GM23248 (cell line): ENCODE results near the gene DES. TPM values are rescaled to one million over a fixed set of nuclear protein-coding genes. Genes with fewer than 3 reads are reported as not detected.

Experiments
- DNase-seq: peaks from one replicate; pipeline ENCODE4 v3.0.0-alpha.2; 2015
- H2AFZ ChIP-seq: fragments of 200-600 bp; sonication (generic); 2 replicates; pipeline ENCODE4 v1.6.1; 2016; ENCODE audit warnings: antibody characterized with exemption
- H3F3A ChIP-seq: fragments of 200-600 bp; sonication (generic); 2 replicates; pipeline ENCODE4 v1.6.1; 2016; ENCODE audit warnings: mild to moderate bottlenecking, antibody characterized with exemption, mixed run types; ENCODE audit not compliant: insufficient read depth
- H3K27ac ChIP-seq: fragments of 200-600 bp; sonication (generic); 2 replicates; pipeline ENCODE4 v1.5.1; 2016; ENCODE audit warnings: mild to moderate bottlenecking
- H3K27me3 ChIP-seq: fragments of 200-600 bp; sonication (generic); replicated peaks from 2 replicates; pipeline ENCODE4 v1.6.1; 2016; ENCODE audit warnings: mild to moderate bottlenecking; ENCODE audit not compliant: insufficient read depth
- H3K36me3 ChIP-seq: fragments of 200-600 bp; sonication (generic); 2 replicates; pipeline ENCODE4 v1.6.1; 2016; ENCODE audit warnings: low read depth, mild to moderate bottlenecking
- H3K4me1 ChIP-seq: fragments of 200-600 bp; sonication (generic); 2 replicates; pipeline ENCODE4 v1.6.1; 2016; ENCODE audit warnings: mild to moderate bottlenecking; ENCODE audit not compliant: insufficient read depth
- H3K4me2 ChIP-seq: fragments of 200-600 bp; sonication (generic); one replicate; pipeline ENCODE4 v1.6.1; 2016; ENCODE audit warnings: mild to moderate bottlenecking; ENCODE audit not compliant: unreplicated experiment
- H3K4me3 ChIP-seq: fragments of 200-600 bp; sonication (generic); 2 replicates; pipeline ENCODE4 v1.5.1; 2016; ENCODE audit warnings: mild to moderate bottlenecking
- H3K79me2 ChIP-seq: fragments of 200-600 bp; sonication (generic); 2 replicates; pipeline ENCODE4 v1.6.1; 2016; ENCODE audit warnings: mild to moderate bottlenecking; ENCODE audit not compliant: insufficient read depth
- H3K9ac ChIP-seq: fragments of 200-600 bp; sonication (generic); 2 replicates; pipeline ENCODE4 v1.6.1; 2016; ENCODE audit warnings: mild to moderate bottlenecking
- H3K9me2 ChIP-seq: fragments of 200-600 bp; sonication (generic); 2 replicates; pipeline ENCODE4 v1.6.1; 2016; ENCODE audit warnings: mixed run types, mild to moderate bottlenecking, moderate library complexity; ENCODE audit not compliant: insufficient read depth
- H3K9me3 ChIP-seq: fragments of 200-600 bp; sonication (generic); one replicate; pipeline ENCODE4 v1.6.1; 2017; ENCODE audit warnings: low read depth
- H4K20me1 ChIP-seq: fragments of 200-600 bp; sonication (generic); 2 replicates; pipeline ENCODE4 v1.6.0; 2016; ENCODE audit not compliant: insufficient read depth
- EZH2 ChIP-seq: fragments of 200-600 bp; sonication (generic); IDR thresholded peaks from 2 replicates; pipeline ENCODE4 v1.6.1; 2018; ENCODE audit warnings: antibody characterized with exemption, mild to moderate bottlenecking; ENCODE audit not compliant: insufficient read depth, poor library complexity, severe bottlenecking
- EZH2phosphoT487 ChIP-seq: fragments of 200-600 bp; sonication (generic); IDR thresholded peaks from 2 replicates; pipeline ENCODE4 v1.6.1; 2018; ENCODE audit warnings: antibody characterized with exemption, moderate library complexity, mild to moderate bottlenecking, low read depth; ENCODE audit not compliant: insufficient read depth
- WGBS, 2 experiments: methylation state at CpG; one replicate each; pipeline ENCODE4 v1.1.6; 2015 to 2017; ENCODE audit warnings: low lambda C conversion rate in 2 of 2, low coverage in 1 of 2; ENCODE audit errors: missing lambda C conversion rate in 2 of 2; 5-methylcytosine and 5-hydroxymethylcytosine counted together
- in situ Hi-C: fragments of 300-500 bp; cut with MboI; formaldehyde crosslinking; loops from 2 replicates; pipeline ENCODE4 v1.15.0; 2020
- polyA plus RNA-seq: library from polyadenylated mRNA; unstranded; fragments of >200 nt; fragmentation: Nextera tagmentation; extraction: Ambion mirVana; gene quantifications from 2 replicates; pipeline ENCODE4 v1.2.1, GENCODE V29; 2016
- total RNA-seq: library from RNA; depleted of rRNA; stranded (reverse); fragments of >200 nt; shearing (Covaris generic); gene quantifications from 2 replicates; pipeline ENCODE4 v1.2.3, GENCODE V29; 2014

The DES gene
- total and polyA plus RNA-seq, 2 experiments from 2014 or later: 1.1 to 2.7 TPM

GRCh38 chr2:219395609-219396008 lies 22.6 kb upstream of the DES start:
- TF ChIP-seq EZH2 (no peak), EZH2phosphoT487 (no peak)
- Histone ChIP-seq H3K36me3 (no peaks in the 10 kb centered on the region), H3K4me1 (peaks cover 12% of the 10 kb centered on the region), H3K27me3 (no peaks in the 10 kb centered on the region), H2AFZ (no peak overlapping the region), H3K4me2 (no peak overlapping the region), H3K79me2 (no peaks in the 10 kb centered on the region), H3K9ac (no peak overlapping the region), H3K27ac (no peak overlapping the region), H3K4me3 (no peak overlapping the region), H3F3A (0 out of 2 replicates have a peak, but pooled peaks cover 3% of the 10 kb centered on the region), H3K9me3 (no peaks in the 10 kb centered on the region), H3K9me2 (no peaks in the 10 kb centered on the region), H4K20me1 (no peaks in the 10 kb centered on the region)
- DNase-seq: no peak
- in situ Hi-C loops: no loop called here
- 97 to 99% methylated on average over 3 of the region's 3 CpGs for WGBS, 2 experiments

GRCh38 chr2:219396863-219397457 lies 21.2 kb upstream of the DES start:
- Histone ChIP-seq H3K79me2 (no peaks in the 10 kb centered on the region), H3K27ac (peak overlapping the region; percentile 58), H4K20me1 (no peaks in the 10 kb centered on the region), H3K9me2 (no peaks in the 10 kb centered on the region), H3K9me3 (no peaks in the 10 kb centered on the region), H2AFZ (peak overlapping the region; percentile 24; the same call in 1 of the 2 replicates), H3K36me3 (no peaks in the 10 kb centered on the region), H3K4me1 (peaks cover 12% of the 10 kb centered on the region), H3K27me3 (no peaks in the 10 kb centered on the region), H3K4me3 (no peak overlapping the region), H3F3A (0 out of 2 replicates have a peak, but pooled peaks cover 3% of the 10 kb centered on the region), H3K4me2 (no peak overlapping the region), H3K9ac (no peak overlapping the region)
- in situ Hi-C loops: no loop called here
- WGBS, 2 experiments: 50 to 64% methylated on average over 5 to 6 of the region's 6 CpGs
- TF ChIP-seq EZH2phosphoT487 (no peak), EZH2 (no peak)
- DNase-seq: no peak

- in situ Hi-C loops: no loop called here
- H4K20me1 ChIP-seq: no peaks in the 10 kb centered on the region
- no peaks in the 10 kb centered on the region for H3K79me2 ChIP-seq
- no peak overlapping the region for H3K27ac ChIP-seq
- no peak overlapping the region for H3K4me3 ChIP-seq
- no peaks in the 10 kb centered on the region for H3K9me3 ChIP-seq
- TF ChIP-seq EZH2 (no peak), EZH2phosphoT487 (no peak)
- 0 out of 2 replicates have a peak, but pooled peaks cover 3% of the 10 kb centered on the region for H3F3A ChIP-seq
- peak; percentile 37 for DNase-seq
- no peaks in the 10 kb centered on the region for H3K27me3 ChIP-seq
- H3K9ac ChIP-seq: no peak overlapping the region
- 42 to 45% methylated on average over 5 of the region's 5 CpGs for WGBS, 2 experiments
- no peaks in the 10 kb centered on the region for H3K36me3 ChIP-seq
- no peak overlapping the region for H3K4me2 ChIP-seq
- H3K9me2 ChIP-seq: no peaks in the 10 kb centered on the region
- H2AFZ ChIP-seq: no peak overlapping the region
- H3K4me1 ChIP-seq: peaks cover 15% of the 10 kb centered on the region
These were observed 19.3 kb upstream of the DES start for GRCh38 chr2:219398721-219399363.

- H3K4me2 ChIP-seq: no peak overlapping the region
- peaks cover 15% of the 10 kb centered on the region for H3K4me1 ChIP-seq
- no peak overlapping the region for H3K4me3 ChIP-seq
- H3K9ac ChIP-seq: no peak overlapping the region
- H3K36me3 ChIP-seq: no peaks in the 10 kb centered on the region
- WGBS, 2 experiments: 74% methylated on average over 14 of the region's 14 CpGs
- no peaks in the 10 kb centered on the region for H3K79me2 ChIP-seq
- TF ChIP-seq EZH2 (no peak), EZH2phosphoT487 (no peak)
- H2AFZ ChIP-seq: no peak overlapping the region
- H4K20me1 ChIP-seq: no peaks in the 10 kb centered on the region
- in situ Hi-C loops: loop anchor here (5.0 kb wide), 1 partner anchor 132 kb away; no protein-coding TSS in a partner anchor
- no peaks in the 10 kb centered on the region for H3K9me2 ChIP-seq
- H3F3A ChIP-seq: 0 out of 2 replicates have a peak, but pooled peaks cover 3% of the 10 kb centered on the region
- no peaks in the 10 kb centered on the region for H3K9me3 ChIP-seq
- H3K27ac ChIP-seq: no peak overlapping the region
- H3K27me3 ChIP-seq: no peaks in the 10 kb centered on the region
- DNase-seq: no peak
These were observed 18.3 kb upstream of the DES start for GRCh38 chr2:219399716-219400478.
